GM19395 (cell line): ENCODE results near the gene LRRN1.

ENCODE experiments used
- ATAC-seq: cut with Tn5 transposase; IDR thresholded peaks from one replicate; pipeline ENCODE4 v1.9.1; 2021; ENCODE audit warnings: mild to moderate bottlenecking, moderate library complexity; ENCODE audit not compliant: unreplicated experiment

The LRRN1 gene

GRCh38 chr3:3799173-3800079 lies at the start of gene LRRN1:
LRRN1 (plus strand) TSS chr3:3799431; CDS start chr3:3844642, 45,211 bp downstream.
- ATAC-seq = peak; percentile 45

GRCh38 chr3:3753416-3753815 lies 45.8 kb upstream of the LRRN1 start:
- no peak for ATAC-seq

- no peak for ATAC-seq
These were observed 33.6 kb upstream of the LRRN1 start for GRCh38 chr3:3765661-3766060.

GRCh38 chr3:3766140-3766539 lies 33.1 kb upstream of the LRRN1 start:
- ATAC-seq = no peak

- no peak for ATAC-seq
These were observed 28.1 kb upstream of the LRRN1 start for GRCh38 chr3:3771094-3771493.

GRCh38 chr3:3771567-3771966 lies 27.7 kb upstream of the LRRN1 start:
- no peak for ATAC-seq

- no peak for ATAC-seq
These were observed 26.9 kb upstream of the LRRN1 start for GRCh38 chr3:3772338-3772737.

GRCh38 chr3:3772920-3773319 lies 26.3 kb upstream of the LRRN1 start:
- ATAC-seq = no peak

GRCh38 chr3:3776607-3777006 lies 22.6 kb upstream of the LRRN1 start:
- no peak for ATAC-seq

GRCh38 chr3:3778216-3778615 lies 21.0 kb upstream of the LRRN1 start:
- no peak for ATAC-seq

GRCh38 chr3:3778641-3779270 lies 20.5 kb upstream of the LRRN1 start:
- no peak for ATAC-seq

- ATAC-seq = no peak
These were observed 16.8 kb upstream of the LRRN1 start for GRCh38 chr3:3782457-3782856.

- no peak for ATAC-seq
These were observed 16.0 kb upstream of the LRRN1 start for GRCh38 chr3:3783210-3783609.

GRCh38 chr3:3783696-3784095 lies 15.5 kb upstream of the LRRN1 start:
- ATAC-seq = no peak

GRCh38 chr3:3792391-3792790 lies 6.8 kb upstream of the LRRN1 start:
- no peak for ATAC-seq

- peak; percentile 41 for ATAC-seq
These were observed 559 bp upstream of the LRRN1 start for GRCh38 chr3:3798631-3799113.

GRCh38 chr3:3800080-3800455 lies 837 bp downstream of the LRRN1 start:
- ATAC-seq = no peak

- no peak for ATAC-seq
These were observed 1.7 kb downstream of the LRRN1 start for GRCh38 chr3:3800685-3801493.

- ATAC-seq = no peak
These were observed 2.2 kb downstream of the LRRN1 start for GRCh38 chr3:3801494-3801841.

- ATAC-seq = no peak
These were observed 2.8 kb downstream of the LRRN1 start for GRCh38 chr3:3802046-3802445.

- no peak for ATAC-seq
These were observed 5.3 kb downstream of the LRRN1 start for GRCh38 chr3:3804560-3804959.
